Panc1 (cell line): ENCODE measurements around the gene ZC3H8.

Experiments used
- POLR2AphosphoS5 ChIP-seq: IDR thresholded peaks from 2 replicates; pipeline ENCODE4 v1.6.1; 2012; ENCODE audit warnings: mild to moderate bottlenecking, low read depth, low read length, moderate library complexity
- TF ChIP-seq, protein P1 (sequence below): fragments of 450-650 bp; IDR thresholded peaks from 2 replicates; pipeline ENCODE4 v1.5.1; 2017; ENCODE audit warnings: mild to moderate bottlenecking
- TF ChIP-seq, protein P2 (sequence below), 2 experiments: IDR thresholded peaks; 2 replicates each; pipeline ENCODE4 v1.6.1; 2011 to 2012; ENCODE audit warnings: low read depth in 2 of 2, control low read depth in 1 of 2, low read length in 1 of 2, mild to moderate bottlenecking in 1 of 2, moderate library complexity in 1 of 2; ENCODE audit not compliant: insufficient read depth in 1 of 2

DNA sequence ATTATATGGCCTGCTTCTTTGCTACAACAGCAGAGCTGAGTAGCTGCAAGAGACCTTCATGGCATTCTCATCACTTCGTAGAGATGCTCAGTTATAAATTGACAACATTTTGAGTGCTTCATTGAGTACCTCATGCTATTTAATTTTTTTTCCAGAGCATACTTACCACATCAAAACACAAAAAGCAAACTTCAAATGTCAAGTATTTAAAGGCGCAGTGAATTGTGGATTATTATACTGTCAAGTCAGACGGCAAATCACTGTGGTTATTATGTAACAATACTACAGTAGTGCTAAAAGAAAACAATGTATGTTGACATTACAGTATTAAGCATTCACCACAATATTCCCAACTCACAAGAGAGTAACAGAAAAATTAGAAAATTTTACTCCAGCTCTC is 12.5 kb downstream of the ZC3H8 start:
- TF ChIP-seq, protein P1, sequence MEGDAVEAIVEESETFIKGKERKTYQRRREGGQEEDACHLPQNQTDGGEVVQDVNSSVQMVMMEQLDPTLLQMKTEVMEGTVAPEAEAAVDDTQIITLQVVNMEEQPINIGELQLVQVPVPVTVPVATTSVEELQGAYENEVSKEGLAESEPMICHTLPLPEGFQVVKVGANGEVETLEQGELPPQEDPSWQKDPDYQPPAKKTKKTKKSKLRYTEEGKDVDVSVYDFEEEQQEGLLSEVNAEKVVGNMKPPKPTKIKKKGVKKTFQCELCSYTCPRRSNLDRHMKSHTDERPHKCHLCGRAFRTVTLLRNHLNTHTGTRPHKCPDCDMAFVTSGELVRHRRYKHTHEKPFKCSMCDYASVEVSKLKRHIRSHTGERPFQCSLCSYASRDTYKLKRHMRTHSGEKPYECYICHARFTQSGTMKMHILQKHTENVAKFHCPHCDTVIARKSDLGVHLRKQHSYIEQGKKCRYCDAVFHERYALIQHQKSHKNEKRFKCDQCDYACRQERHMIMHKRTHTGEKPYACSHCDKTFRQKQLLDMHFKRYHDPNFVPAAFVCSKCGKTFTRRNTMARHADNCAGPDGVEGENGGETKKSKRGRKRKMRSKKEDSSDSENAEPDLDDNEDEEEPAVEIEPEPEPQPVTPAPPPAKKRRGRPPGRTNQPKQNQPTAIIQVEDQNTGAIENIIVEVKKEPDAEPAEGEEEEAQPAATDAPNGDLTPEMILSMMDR: no peak
- TF ChIP-seq, protein P2, sequence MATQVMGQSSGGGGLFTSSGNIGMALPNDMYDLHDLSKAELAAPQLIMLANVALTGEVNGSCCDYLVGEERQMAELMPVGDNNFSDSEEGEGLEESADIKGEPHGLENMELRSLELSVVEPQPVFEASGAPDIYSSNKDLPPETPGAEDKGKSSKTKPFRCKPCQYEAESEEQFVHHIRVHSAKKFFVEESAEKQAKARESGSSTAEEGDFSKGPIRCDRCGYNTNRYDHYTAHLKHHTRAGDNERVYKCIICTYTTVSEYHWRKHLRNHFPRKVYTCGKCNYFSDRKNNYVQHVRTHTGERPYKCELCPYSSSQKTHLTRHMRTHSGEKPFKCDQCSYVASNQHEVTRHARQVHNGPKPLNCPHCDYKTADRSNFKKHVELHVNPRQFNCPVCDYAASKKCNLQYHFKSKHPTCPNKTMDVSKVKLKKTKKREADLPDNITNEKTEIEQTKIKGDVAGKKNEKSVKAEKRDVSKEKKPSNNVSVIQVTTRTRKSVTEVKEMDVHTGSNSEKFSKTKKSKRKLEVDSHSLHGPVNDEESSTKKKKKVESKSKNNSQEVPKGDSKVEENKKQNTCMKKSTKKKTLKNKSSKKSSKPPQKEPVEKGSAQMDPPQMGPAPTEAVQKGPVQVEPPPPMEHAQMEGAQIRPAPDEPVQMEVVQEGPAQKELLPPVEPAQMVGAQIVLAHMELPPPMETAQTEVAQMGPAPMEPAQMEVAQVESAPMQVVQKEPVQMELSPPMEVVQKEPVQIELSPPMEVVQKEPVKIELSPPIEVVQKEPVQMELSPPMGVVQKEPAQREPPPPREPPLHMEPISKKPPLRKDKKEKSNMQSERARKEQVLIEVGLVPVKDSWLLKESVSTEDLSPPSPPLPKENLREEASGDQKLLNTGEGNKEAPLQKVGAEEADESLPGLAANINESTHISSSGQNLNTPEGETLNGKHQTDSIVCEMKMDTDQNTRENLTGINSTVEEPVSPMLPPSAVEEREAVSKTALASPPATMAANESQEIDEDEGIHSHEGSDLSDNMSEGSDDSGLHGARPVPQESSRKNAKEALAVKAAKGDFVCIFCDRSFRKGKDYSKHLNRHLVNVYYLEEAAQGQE (IDR thresholded peaks at IDR 0.05; ENCODE audit: insufficient read depth in 1 of 2, low read depth in 2 of 2, low read length in 1 of 2): no peak
- TF ChIP-seq POLR2AphosphoS5: no peak
